Lower leg skin (tissue), 4 donors: ENCODE data around the gene BIRC5. TPM values are rescaled to one million over a fixed set of nuclear protein-coding genes. Genes with fewer than 3 reads are reported as not detected.
"Not testable (repeated sequence)": the region's sequence is repeated elsewhere in the genome, so short reads cannot be mapped to it uniquely, and the experiment has no call there.

Experiments
- DNase-seq, 2 donors: peaks; one replicate each; pipeline ENCODE4 v3.0.0-alpha.2; 2019; ENCODE audit warnings: low spot score in 2 of 2
- H3K4me3 ChIP-seq: fragments of 200-600 bp; sonication (generic); 2 replicates; pipeline ENCODE4 v1.5.1; 2017; ENCODE audit warnings: mild to moderate bottlenecking, low read depth; ENCODE audit not compliant: poor library complexity, severe bottlenecking
- POLR2A ChIP-seq, 2 donors: fragments of 450-650 bp; IDR thresholded peaks; one replicate each; pipeline ENCODE4 v1.6.1; 2016 to 2017; ENCODE audit warnings: antibody characterized with exemption in 2 of 2, mild to moderate bottlenecking in 1 of 2, moderate library complexity in 1 of 2
- WGBS, 2 donors: methylation state at CpG; one replicate each; pipeline ENCODE4 v1.1.5; 2018; 5-methylcytosine and 5-hydroxymethylcytosine counted together
- intact Hi-C: fragments of 100-400 bp; cut with DNase I; formaldehyde crosslinking; loops from one replicate; pipeline ENCODE4 v1.15.0; 2023; ENCODE audit warnings: low total_unique reads
- total RNA-seq, 4 donors: library from RNA; depleted of rRNA; stranded (reverse); fragments of >200 nt; gene quantifications; one replicate each; pipeline ENCODE4 v1.1.0, GENCODE V29; 2016
- TF ChIP-seq, protein P1 (sequence below), 3 donors: fragments of 450-650 bp; IDR thresholded peaks; one replicate each; pipeline ENCODE4 v1.5.1; 2016; ENCODE audit warnings: antibody characterized with exemption in 3 of 3, mild to moderate bottlenecking in 3 of 3, moderate library complexity in 2 of 3

Gene BIRC5
- total RNA-seq, 4 donors from 2014 or later, result 1.8 to 6.7 (median 3.9) TPM

DNA sequence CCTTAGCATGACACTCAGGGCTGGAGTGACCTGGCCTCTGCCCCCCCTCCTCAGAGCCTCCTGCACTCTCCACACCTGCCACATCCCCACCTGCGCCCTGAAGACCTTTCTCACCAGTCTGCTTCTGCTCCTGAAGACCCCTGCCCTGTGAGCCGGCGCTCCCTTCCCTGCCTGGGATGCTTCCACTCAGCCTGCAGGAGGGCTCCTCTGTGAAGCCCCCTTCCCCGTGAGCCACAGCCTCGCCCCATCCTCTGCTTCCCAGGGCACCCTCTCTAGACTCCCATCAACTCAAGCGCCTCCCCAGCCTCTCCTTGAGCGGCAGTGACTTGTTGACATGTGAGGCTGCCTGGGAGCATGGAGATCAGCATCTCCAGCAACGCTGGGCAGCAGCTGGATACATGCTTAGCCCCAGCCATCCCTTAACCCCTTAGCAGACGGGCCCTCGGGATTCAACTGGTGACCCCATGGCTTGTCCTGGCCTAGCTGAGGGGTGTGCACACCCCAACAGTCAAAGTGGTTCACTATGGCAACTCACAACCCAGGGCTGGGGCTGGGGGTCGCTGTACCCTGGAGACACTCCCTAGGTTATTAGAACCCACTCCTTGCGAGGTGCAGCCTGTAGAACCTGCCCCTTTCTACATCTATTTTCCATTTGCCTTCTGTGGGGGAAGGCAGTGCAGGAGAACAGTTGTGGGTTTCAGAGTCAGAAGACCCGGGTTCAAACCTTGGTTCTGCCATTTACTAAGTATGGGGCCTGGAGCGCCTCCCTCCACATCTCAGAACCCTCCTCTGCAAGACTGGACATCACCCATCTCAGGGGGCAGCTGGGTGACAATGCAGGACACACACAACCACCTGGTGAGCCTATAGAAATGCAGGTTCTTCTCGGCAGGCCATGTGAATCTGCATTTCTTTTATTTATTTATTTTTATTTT, 38.9 kb downstream of the BIRC5 start:
- DNase-seq, result no peak
- H3K4me3 ChIP-seq, result no peak overlapping the region
- intact Hi-C loops, result loop anchor here (5.0 kb wide), 1 partner anchor 141 kb away; no protein-coding TSS in a partner anchor
- 83 to 87% methylated on average over 15 of the region's 15 CpGs for WGBS, 2 donors
- TF ChIP-seq, protein P1, sequence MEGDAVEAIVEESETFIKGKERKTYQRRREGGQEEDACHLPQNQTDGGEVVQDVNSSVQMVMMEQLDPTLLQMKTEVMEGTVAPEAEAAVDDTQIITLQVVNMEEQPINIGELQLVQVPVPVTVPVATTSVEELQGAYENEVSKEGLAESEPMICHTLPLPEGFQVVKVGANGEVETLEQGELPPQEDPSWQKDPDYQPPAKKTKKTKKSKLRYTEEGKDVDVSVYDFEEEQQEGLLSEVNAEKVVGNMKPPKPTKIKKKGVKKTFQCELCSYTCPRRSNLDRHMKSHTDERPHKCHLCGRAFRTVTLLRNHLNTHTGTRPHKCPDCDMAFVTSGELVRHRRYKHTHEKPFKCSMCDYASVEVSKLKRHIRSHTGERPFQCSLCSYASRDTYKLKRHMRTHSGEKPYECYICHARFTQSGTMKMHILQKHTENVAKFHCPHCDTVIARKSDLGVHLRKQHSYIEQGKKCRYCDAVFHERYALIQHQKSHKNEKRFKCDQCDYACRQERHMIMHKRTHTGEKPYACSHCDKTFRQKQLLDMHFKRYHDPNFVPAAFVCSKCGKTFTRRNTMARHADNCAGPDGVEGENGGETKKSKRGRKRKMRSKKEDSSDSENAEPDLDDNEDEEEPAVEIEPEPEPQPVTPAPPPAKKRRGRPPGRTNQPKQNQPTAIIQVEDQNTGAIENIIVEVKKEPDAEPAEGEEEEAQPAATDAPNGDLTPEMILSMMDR (IDR thresholded peaks at IDR 0.05), result no peak
- no peak for TF ChIP-seq POLR2A (IDR thresholded peaks at IDR 0.05)

DNA sequence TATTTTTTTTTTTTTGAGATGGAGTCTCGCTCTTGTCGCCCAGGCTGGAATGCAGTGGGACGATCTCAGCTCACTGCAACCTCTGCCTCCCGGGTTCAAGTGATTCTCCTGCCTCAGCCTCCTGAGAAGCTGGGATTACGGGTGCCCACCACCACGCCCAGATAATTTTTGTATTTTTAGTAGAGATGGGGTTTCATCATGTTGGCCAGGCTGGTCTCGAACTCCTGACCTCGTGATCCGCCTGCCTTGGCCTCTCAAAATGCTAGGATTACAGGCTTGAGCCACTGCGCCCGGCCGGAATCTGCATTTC, 39.5 kb downstream of the BIRC5 start:
- 78 to 86% methylated on average over 12 of the region's 12 CpGs for WGBS, 2 donors
- intact Hi-C loops, result loop anchor here (5.0 kb wide), 1 partner anchor 141 kb away; no protein-coding TSS in a partner anchor
- H3K4me3 ChIP-seq, DNase-seq: not testable (repeated sequence)

DNA sequence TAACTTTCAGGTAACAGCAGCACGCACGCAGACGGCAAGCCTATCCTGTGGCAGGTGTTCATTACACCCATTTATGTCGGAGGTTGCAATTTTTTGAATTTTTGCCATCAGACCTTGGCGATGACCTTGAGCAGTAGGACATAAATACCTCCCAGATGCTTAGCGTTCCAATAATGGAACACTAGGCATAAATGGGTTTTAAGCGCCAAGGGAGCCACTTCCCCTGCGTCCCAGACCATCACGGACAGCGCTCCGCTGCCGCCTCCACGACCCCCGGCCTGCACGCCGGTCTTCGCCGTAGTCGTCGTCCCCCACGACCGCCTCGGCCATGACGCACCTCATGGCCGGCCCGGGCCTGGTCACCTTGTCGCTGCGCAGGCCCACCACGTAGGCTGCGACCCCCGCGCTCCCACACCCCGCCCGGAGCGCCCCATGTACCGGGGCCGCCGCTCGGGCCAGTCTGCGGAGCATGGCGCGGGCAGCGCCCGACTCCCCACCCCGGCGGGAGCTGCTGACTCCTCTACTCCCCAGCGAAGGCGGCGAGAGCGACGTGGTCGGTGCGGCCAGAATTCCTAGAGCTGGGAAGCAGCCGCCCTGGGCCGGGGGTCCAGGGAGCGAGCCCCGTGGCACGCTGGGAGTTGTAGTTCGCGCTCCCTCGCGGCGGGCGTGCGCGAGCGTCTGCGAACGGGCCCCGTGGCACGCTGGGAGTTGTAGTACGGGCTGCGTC, 40.1 kb downstream of the BIRC5 start:
- DNase-seq, result peak; percentile 71 to 95
- WGBS, 2 donors, result 1 to 4% methylated on average over 25 to 68 of the region's 73 CpGs
- TF ChIP-seq, protein P1 (IDR thresholded peaks at IDR 0.05), result no peak
- TF ChIP-seq POLR2A (IDR thresholded peaks at IDR 0.05), result no peak
- H3K4me3 ChIP-seq, result peak overlapping the region; percentile 78
- intact Hi-C loops, result loop anchor here (5.0 kb wide), 1 partner anchor 142 kb away; no protein-coding TSS in a partner anchor

DNA sequence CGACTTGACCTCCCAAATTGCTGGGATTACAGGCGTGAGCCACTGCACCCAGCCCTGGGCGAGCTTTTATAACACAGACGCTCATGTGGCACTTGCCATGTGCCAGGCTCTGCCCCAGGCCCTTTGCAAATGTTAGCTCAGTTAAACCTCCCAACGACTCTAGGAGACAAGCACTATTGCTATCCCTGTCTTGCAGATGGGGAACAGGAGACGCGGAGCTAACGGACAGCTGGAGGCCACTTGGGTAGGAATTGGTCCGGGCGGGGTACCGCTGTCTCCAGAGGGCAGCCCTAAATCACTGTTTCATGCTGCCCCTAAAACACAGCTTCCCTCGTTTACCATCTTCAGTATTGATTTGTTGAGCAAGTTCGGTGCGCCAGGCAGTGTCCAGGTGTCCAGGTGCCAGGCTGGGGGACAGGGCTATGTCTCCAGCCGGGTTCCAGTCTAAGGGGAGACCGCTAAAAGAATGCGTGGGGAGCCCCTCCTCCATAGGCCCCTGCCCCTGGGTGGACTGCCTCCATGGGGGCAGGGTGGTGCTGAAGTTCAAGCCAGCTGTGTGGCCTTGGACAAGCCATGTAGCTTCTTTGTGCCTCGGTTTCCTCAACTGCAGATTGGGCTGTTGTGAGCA, 41.1 kb downstream of the BIRC5 start:
- 81 to 82% methylated on average over 17 to 18 of the region's 18 CpGs for WGBS, 2 donors
- TF ChIP-seq, protein P1 (IDR thresholded peaks at IDR 0.05), result no peak
- TF ChIP-seq POLR2A (IDR thresholded peaks at IDR 0.05), result no peak
- no peak overlapping the region for H3K4me3 ChIP-seq
- DNase-seq, result no peak
- intact Hi-C loops, result no loop called here

DNA sequence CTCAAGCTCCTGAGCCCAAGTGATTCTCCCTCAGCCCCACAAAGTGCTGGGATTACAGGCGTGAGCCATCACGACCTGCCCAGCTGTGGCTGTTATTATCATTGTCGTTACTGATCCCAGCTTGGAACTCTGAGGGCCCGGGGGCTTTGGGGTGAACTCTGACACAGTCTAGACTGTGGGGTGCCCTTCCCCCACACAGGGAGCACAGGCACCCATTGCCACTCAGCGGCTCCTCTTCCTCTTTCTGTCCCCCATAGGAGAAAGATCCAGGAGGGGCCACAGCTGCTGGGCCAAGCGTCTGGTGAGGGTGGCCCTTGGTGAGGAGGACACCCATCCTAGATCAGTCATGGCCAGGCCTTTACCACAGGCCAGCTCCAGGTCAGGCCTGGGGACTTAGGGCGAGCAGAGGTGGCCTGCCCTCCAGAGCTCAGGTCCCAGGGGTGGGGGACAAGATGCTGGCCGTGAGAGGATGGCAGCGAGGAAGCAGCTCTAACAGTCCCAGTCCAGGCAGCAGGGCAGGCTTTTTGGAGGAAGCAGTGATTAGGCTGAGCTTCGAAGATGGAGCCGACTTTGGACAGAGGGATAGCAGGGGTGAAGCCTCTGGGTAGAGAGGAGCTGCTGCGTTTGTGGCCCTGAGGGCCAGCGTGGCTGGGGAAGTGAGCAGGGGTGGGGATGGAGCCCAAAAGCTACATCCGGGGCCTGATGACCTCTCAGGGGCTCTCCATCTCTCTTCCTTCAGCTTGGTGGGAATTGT, 42.1 kb downstream of the BIRC5 start:
- WGBS, 2 donors, result 86 to 91% methylated on average over 14 of the region's 14 CpGs
- intact Hi-C loops, result no loop called here
- no peak for DNase-seq
- TF ChIP-seq, protein P1 (IDR thresholded peaks at IDR 0.05), result no peak
- TF ChIP-seq POLR2A (IDR thresholded peaks at IDR 0.05), result no peak
- no peak overlapping the region for H3K4me3 ChIP-seq
